Skeletal muscle cell (primary cell): ENCODE results near the gene GPR68.

Source experiments
- DNase-seq: peaks from one replicate; pipeline ENCODE4 v3.0.0-alpha.2; 2010; ENCODE audit warnings: low read depth
- H3K4me3 ChIP-seq: 2 replicates; pipeline ENCODE4 v1.5.1; 2011; ENCODE audit warnings: low read depth, mild to moderate bottlenecking, control low read depth, low read length, moderate library complexity

The GPR68 gene, protein sequence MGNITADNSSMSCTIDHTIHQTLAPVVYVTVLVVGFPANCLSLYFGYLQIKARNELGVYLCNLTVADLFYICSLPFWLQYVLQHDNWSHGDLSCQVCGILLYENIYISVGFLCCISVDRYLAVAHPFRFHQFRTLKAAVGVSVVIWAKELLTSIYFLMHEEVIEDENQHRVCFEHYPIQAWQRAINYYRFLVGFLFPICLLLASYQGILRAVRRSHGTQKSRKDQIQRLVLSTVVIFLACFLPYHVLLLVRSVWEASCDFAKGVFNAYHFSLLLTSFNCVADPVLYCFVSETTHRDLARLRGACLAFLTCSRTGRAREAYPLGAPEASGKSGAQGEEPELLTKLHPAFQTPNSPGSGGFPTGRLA

GRCh38 chr14:91244501-91244901 lies at the start of gene GPR68:
Gene GPR68, minus strand, starts transcription at chr14:91244704. Its CDS starts 9,654 bp downstream, at chr14:91235050.
- DNase-seq: peak; percentile 31
- H3K4me3 ChIP-seq: peak within 1 kb of the TSS; percentile 9

- DNase-seq: no peak
- no peak overlapping the region for H3K4me3 ChIP-seq
Observed at GRCh38 chr14:91294153-91294552, 49.6 kb upstream of the GPR68 start.

GRCh38 chr14:91293281-91293680 lies 48.8 kb upstream of the GPR68 start:
- no peak overlapping the region for H3K4me3 ChIP-seq
- DNase-seq: no peak

GRCh38 chr14:91292491-91292890 lies 48.0 kb upstream of the GPR68 start:
- H3K4me3 ChIP-seq: no peak overlapping the region
- DNase-seq: no peak

DNA sequence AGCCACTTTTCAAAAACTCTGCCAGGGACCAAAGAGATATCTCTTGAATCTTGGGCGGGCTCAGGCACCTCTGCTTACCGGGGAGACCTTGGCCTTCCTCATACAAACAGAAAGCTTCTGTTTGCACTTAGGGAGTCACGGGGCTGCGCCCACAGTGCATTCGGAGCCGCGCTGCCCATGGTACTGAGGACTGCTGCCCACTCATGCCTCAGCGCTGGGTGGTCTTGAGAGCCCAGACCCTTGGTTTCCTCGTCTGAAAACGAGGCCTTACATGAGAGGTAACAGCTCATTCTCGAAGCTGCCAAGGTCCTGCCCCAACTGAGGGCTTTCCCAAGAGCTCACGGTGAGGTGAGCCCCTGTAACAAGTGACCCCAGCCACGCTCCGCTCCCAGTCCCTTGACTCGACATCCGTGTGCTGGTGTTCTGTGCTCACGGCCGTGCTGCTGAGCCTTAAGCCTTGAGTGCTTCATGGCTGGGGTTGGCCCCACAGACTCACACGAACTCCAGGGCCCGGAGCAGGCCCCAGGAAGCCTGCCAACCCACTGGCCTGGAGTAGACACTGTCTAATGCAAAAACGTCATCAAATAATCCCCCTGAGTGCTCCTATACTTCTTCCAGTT lies 47.4 kb upstream of the GPR68 start:
- H3K4me3 ChIP-seq: no peak overlapping the region
- DNase-seq: no peak

- no peak for DNase-seq
- no peak overlapping the region for H3K4me3 ChIP-seq
Observed at GRCh38 chr14:91290986-91291385, 46.5 kb upstream of the GPR68 start.

DNA sequence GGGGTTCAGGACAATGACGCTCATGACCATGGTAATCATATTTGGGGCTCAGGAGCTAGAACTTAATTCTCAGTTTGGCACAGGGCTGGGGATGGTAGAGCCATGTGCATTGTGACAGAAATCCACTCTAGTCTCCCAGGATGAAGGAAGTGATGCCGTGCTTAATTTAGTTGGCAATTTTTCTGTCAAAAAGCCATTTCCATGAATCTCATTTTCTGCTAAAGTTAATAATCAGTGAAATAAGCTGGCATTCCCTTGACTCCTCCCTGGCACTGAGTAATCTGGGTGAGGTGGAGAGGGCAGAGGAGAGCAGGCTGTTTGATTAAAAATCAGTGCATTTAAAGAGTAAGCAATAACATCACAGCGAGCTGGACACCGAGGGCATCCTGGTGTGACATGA lies 45.0 kb upstream of the GPR68 start:
- no peak overlapping the region for H3K4me3 ChIP-seq
- no peak for DNase-seq

GRCh38 chr14:91288876-91289275 lies 44.4 kb upstream of the GPR68 start:
- no peak overlapping the region for H3K4me3 ChIP-seq
- no peak for DNase-seq

GRCh38 chr14:91286530-91286937 lies 42.0 kb upstream of the GPR68 start:
- DNase-seq: peak; percentile 22
- H3K4me3 ChIP-seq: no peak overlapping the region

GRCh38 chr14:91284791-91285548 lies 40.5 kb upstream of the GPR68 start:
- no peak overlapping the region for H3K4me3 ChIP-seq
- no peak for DNase-seq

DNA sequence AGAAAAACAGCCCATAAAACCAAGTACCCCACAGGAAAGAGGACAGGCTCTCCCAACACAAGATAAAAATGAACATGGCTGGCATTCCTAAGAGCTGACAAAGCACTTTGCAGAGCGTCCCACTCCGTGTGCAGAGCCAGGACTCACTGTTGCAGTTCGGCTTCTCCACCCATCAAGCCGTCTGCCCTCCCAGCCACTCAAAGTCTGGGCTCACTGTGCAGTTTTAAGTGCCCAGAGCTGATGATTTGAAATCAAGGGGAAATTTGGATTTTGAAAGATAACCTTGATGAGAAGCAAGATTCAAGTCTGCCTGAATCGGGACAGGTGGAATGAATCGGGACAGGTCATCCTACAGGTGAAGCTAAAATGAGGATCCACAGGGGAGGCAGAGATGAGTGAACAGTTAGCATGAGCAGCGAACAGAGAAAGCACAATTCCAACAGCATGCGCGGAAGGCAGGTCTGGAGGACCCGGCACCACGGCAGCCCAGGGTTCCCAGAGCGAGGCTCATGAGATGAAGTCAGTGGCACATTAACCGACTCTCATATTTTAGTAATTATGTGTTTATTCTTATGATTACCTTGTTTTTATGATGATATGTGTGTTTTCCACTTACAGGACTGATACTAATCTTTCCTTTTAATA lies 39.8 kb upstream of the GPR68 start:
- H3K4me3 ChIP-seq: no peak overlapping the region
- DNase-seq: peak; percentile 25

DNA sequence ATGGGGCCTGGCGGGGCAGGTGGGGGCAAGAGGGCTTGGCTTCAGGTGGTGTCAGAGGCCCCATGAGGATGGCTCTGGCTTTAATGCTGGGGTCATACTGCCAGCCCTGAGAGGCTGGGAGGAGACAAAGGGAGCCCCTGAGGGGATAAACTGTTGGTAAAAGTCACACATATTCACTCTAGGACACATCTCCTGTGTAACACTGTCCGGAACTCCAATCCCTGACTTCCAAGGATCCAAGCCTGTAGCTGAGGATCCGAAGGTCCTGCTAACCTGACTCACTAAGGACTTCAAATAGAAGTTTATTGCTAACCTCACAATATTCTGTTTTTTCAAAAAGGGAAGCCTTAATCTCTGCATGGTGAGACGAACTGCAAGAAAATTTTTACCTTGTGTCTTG lies 39.2 kb upstream of the GPR68 start:
- H3K4me3 ChIP-seq: no peak overlapping the region
- DNase-seq: no peak

- no peak overlapping the region for H3K4me3 ChIP-seq
- DNase-seq: no peak
Observed at GRCh38 chr14:91282954-91283645, 38.6 kb upstream of the GPR68 start.

DNA sequence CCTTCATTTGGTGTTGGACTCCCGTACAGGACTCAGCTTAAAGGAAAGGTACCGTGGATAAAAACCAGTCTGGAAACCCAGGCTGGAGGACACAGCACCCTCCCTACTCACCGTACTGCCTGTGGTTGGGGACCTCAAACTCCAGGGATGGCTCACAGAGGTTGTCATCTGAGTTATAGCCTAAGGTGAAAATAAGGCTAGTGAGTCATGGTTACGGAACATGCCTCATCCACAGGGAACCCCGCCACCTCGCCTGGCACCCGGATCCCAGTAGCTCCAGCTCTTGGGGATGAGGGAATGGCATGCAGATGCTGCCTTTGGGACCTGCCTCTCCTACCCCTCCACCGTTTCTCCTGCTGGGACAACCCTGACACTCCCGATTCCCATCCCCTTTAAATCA lies 36.8 kb upstream of the GPR68 start:
- H3K4me3 ChIP-seq: no peak overlapping the region
- DNase-seq: no peak

DNA sequence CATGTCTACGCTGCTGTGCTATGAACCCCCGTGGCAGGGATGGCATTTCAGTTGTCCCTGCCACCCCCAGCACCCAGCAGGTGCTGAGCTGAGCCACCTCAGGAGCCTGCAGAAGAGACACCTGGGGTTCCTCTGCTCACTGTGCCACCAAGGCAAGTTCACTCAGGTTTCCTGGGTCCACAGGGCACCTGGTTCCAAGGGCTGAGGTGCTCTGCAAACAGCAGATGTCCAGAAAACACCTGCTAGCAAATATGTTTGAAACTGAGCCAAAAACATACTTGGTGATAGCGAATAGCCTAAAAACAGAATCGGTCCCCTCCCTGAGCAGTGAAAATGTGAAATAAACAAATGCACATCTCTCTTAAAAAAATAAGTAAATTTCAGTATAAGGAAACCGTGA lies 35.6 kb upstream of the GPR68 start:
- H3K4me3 ChIP-seq: no peak overlapping the region
- DNase-seq: no peak

- H3K4me3 ChIP-seq: no peak overlapping the region
- no peak for DNase-seq
Observed at GRCh38 chr14:91279354-91279753, 34.9 kb upstream of the GPR68 start.

GRCh38 chr14:91278383-91278715 lies 33.8 kb upstream of the GPR68 start:
- H3K4me3 ChIP-seq: no peak overlapping the region
- DNase-seq: no peak

DNA sequence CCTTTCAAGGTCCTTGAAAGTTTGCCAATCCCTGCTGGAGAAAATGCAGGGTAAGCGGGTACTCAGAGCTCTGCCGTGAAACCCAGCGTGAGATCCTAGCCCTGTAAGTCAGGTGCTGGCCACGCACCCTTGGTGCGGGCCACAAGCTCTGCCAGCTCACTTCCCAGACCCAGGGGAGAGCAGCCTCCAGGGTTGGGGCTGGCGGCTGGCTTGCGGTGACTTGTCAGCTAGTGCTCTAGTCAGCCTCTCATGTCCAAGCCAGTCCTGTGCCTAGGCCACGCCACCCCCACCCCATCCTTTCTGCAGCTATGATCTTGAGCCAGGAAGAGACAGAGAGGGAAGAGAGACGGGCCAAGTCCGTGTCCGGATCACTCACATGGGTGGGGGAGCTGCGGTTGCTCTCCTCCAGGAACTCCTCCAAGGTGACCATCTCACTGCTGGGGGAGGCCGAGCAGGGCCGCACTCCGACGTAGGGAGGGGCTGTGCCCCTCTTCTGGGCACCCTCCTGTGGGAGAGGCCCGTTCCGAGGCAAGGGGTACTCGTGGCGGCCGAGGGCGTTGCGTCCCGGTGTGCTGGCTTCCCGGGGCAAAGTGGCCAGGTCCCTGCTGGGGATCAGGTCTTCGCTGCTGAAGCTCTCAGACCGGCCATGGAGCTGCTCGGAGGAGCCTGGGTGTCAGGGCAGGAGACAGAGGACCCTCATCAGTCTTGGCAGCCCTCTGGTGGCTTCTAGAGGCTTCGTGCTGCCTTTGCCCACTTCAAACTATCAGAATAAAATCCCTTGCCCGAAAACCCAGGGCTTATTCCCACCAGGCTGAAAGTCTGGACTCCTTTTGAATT lies 33.3 kb upstream of the GPR68 start:
- H3K4me3 ChIP-seq: no peak overlapping the region
- DNase-seq: no peak

GRCh38 chr14:91274796-91275195 lies 30.3 kb upstream of the GPR68 start:
- no peak overlapping the region for H3K4me3 ChIP-seq
- no peak for DNase-seq
